Fibroblast of mammary gland (primary cell): Measurements from ENCODE around the gene BCAS4.

ENCODE experiments used
- DNase-seq: peaks from one replicate; pipeline ENCODE4 v3.0.0-alpha.2; 2010; ENCODE audit warnings: low read depth
- H3K4me3 ChIP-seq: 2 replicates; pipeline ENCODE4 v1.5.1; 2011; ENCODE audit warnings: low read depth, mild to moderate bottlenecking, low read length, moderate library complexity; ENCODE audit not compliant: control insufficient read depth
- CTCF ChIP-seq: conservative IDR thresholded peaks from 2 replicates; pipeline ENCODE4 v1.5.1; 2011; ENCODE audit warnings: low read depth, low read length, inconsistent platforms; ENCODE audit not compliant: control insufficient read depth, insufficient read depth

BCAS4 gene

GRCh38 chr20:50786703-50787102 lies 8.2 kb upstream of the BCAS4 start:
- no peak for TF ChIP-seq CTCF
- DNase-seq = no peak
- H3K4me3 ChIP-seq = no peak overlapping the region

GRCh38 chr20:50787181-50787580 lies 7.7 kb upstream of the BCAS4 start:
- no peak for TF ChIP-seq CTCF
- no peak overlapping the region for H3K4me3 ChIP-seq
- no peak for DNase-seq

GRCh38 chr20:50788045-50788991 lies 6.5 kb upstream of the BCAS4 start:
- TF ChIP-seq CTCF = peak; percentile 66
- peak overlapping the region; percentile 10 for H3K4me3 ChIP-seq
- DNase-seq = peak; percentile 81

GRCh38 chr20:50789968-50790650 lies 4.8 kb upstream of the BCAS4 start:
- no peak for TF ChIP-seq CTCF
- no peak for DNase-seq
- no peak overlapping the region for H3K4me3 ChIP-seq

- peak; percentile 87 for DNase-seq
- no peak overlapping the region for H3K4me3 ChIP-seq
These were observed 4.1 kb upstream of the BCAS4 start for GRCh38 chr20:50790651-50791277.

More at GRCh38 chr20:50790651-50791277, 4.1 kb upstream of the BCAS4 start:
- peak; percentile 68 for TF ChIP-seq CTCF
